H1 (cell line): ENCODE measurements around the gene GNB1L.
"Not testable (repeated sequence)": the region's sequence is repeated elsewhere in the genome, so short reads cannot be mapped to it uniquely, and the experiment has no call there.

Experiments used
- BRCA1 ChIP-seq: IDR thresholded peaks from 2 replicates; pipeline ENCODE4 v1.6.1; 2012; ENCODE audit warnings: low read depth, low read length, improper control_type of control experiment
- CBX8 ChIP-seq: fragments of 300-800, 300-1000 bp; sonication (generic); IDR thresholded peaks from 2 replicates; pipeline ENCODE4 v1.7.1; 2016; ENCODE audit warnings: low read depth, low read length, borderline replicate concordance
- EP300 ChIP-seq, 2 experiments: IDR thresholded peaks; 1 replicate in 1 of 2; 2 replicates in 1 of 2; pipeline ENCODE4 v1.6.1; 2011 to 2012; ENCODE audit warnings: low read depth in 2 of 2, low read length in 2 of 2, mild to moderate bottlenecking in 2 of 2, borderline replicate concordance in 1 of 2, inconsistent platforms in 1 of 2, moderate library complexity in 1 of 2
- NRF1 ChIP-seq: IDR thresholded peaks from 2 replicates; pipeline ENCODE4 v1.6.1; 2011; ENCODE audit warnings: mild to moderate bottlenecking, low read depth, low read length, improper control_type of control experiment
- POLR2AphosphoS5 ChIP-seq: IDR thresholded peaks from 2 replicates; pipeline ENCODE4 v1.6.1; 2011; ENCODE audit warnings: low read depth, low read length
- RBBP5 ChIP-seq: IDR thresholded peaks from 2 replicates; pipeline ENCODE4 v1.7.1; 2012; ENCODE audit warnings: low read depth, mild to moderate bottlenecking, inconsistent platforms, low read length, moderate library complexity, borderline replicate concordance
- RXRA ChIP-seq: IDR thresholded peaks from 2 replicates; pipeline ENCODE4 v1.6.1; 2011; ENCODE audit warnings: low read depth, mild to moderate bottlenecking, low read length, moderate library complexity; ENCODE audit not compliant: insufficient read depth
- YY1 ChIP-seq: IDR thresholded peaks from 2 replicates; pipeline ENCODE4 v1.6.1; 2011; ENCODE audit warnings: low read depth, mild to moderate bottlenecking, low read length
- ZNF274 ChIP-seq: IDR thresholded peaks from 2 replicates; pipeline ENCODE4 v1.7.0; 2012; ENCODE audit warnings: low read length, borderline replicate concordance; ENCODE audit errors: extremely low read depth
- TF ChIP-seq, protein P1 (sequence below), 3 experiments: IDR thresholded peaks; 1 replicate in 2 of 3; 2 replicates in 1 of 3; pipeline versions ENCODE4 v1.5.1 to v1.6.1; 2011; ENCODE audit warnings: low read length in 3 of 3, mild to moderate bottlenecking in 3 of 3, inconsistent platforms in 2 of 3, low read depth in 1 of 3, moderate library complexity in 1 of 3; ENCODE audit not compliant: insufficient read depth in 1 of 3; ENCODE audit errors: control extremely low read depth in 1 of 3

DNA sequence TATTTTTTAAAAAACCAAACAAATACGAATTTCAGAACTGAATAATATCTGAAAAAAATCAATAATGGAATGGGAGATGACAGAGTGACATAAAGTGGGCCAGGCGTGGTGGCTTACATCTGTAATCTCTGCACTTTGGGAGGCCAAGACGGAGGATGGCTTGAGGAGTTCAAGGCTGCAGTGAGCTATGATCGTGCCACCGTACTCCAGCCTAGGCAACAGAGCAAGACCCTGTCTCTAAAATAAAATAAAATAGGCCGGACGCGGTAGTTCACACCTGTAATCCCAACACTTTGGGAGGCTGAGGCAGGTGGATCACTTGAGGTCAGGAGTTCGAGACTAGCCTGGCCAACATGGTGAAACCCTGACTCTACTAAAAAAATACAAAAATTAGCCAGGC is 21.3 kb downstream of the GNB1L start:
- TF ChIP-seq CBX8; BRCA1; RBBP5; NRF1; ZNF274; POLR2AphosphoS5; RXRA; EP300 (IDR thresholded peaks at IDR 0.05; ENCODE audit: borderline replicate concordance in 1 of 2, low read depth in 2 of 2, low read length in 2 of 2); YY1: not testable (repeated sequence)
- TF ChIP-seq, protein P1, sequence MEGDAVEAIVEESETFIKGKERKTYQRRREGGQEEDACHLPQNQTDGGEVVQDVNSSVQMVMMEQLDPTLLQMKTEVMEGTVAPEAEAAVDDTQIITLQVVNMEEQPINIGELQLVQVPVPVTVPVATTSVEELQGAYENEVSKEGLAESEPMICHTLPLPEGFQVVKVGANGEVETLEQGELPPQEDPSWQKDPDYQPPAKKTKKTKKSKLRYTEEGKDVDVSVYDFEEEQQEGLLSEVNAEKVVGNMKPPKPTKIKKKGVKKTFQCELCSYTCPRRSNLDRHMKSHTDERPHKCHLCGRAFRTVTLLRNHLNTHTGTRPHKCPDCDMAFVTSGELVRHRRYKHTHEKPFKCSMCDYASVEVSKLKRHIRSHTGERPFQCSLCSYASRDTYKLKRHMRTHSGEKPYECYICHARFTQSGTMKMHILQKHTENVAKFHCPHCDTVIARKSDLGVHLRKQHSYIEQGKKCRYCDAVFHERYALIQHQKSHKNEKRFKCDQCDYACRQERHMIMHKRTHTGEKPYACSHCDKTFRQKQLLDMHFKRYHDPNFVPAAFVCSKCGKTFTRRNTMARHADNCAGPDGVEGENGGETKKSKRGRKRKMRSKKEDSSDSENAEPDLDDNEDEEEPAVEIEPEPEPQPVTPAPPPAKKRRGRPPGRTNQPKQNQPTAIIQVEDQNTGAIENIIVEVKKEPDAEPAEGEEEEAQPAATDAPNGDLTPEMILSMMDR (IDR thresholded peaks at IDR 0.05; ENCODE audit: control extremely low read depth in 1 of 3, insufficient read depth in 1 of 3, low read depth in 1 of 3, low read length in 3 of 3): not testable (repeated sequence)
